Activated CD4-positive, alpha-beta T cell treated with anti-CD3 and anti-CD28 coated beads, Interleukin-2, amount 10 ng/mL, durations not matched to agents 24 days and 14 days (primary cell): ENCODE data around the gene FTO. TPM values are rescaled to one million over a fixed set of nuclear protein-coding genes. Genes with fewer than 3 reads are reported as not detected.

Experiments
- DNase-seq: peaks from one replicate; pipeline ENCODE4 v3.0.0; 2022
- H3K27ac Mint-ChIP-seq: one replicate; pipeline ENCODE4 v1.8.0; 2022; ENCODE audit warnings: mild to moderate bottlenecking, mixed read lengths
- H3K27me3 Mint-ChIP-seq: one replicate; pipeline ENCODE4 v1.8.0; 2022; ENCODE audit warnings: mixed read lengths
- H3K36me3 Mint-ChIP-seq: one replicate; pipeline ENCODE4 v1.8.0; 2022; ENCODE audit warnings: low read depth, mild to moderate bottlenecking, mixed read lengths
- H3K4me1 Mint-ChIP-seq: one replicate; pipeline ENCODE4 v1.8.0; 2021; ENCODE audit warnings: mixed read lengths
- H3K4me3 Mint-ChIP-seq: one replicate; pipeline ENCODE4 v1.8.0; 2022; ENCODE audit warnings: mild to moderate bottlenecking, moderate library complexity, mixed read lengths
- H3K9me3 Mint-ChIP-seq: one replicate; pipeline ENCODE4 v1.8.0; 2021; ENCODE audit warnings: mixed read lengths
- intact Hi-C: fragments of 100-400 bp; cut with micrococcal nuclease; formaldehyde crosslinking; loops from one replicate; pipeline ENCODE4 v1.15.1; 2023
- total RNA-seq: library from RNA; stranded (reverse); gene quantifications from 2 replicates; pipeline ENCODE4 v1.2.3, GENCODE V29; 2022

The FTO gene
- total RNA-seq, 1 donor from 2014 or later = 60.8 TPM

- no peak for DNase-seq
- Mint-ChIP-seq H3K4me1 (no peaks in the 10 kb centered on the region), H3K36me3 (no peaks in the 10 kb centered on the region), H3K27ac (no peak overlapping the region), H3K4me3 (no peak overlapping the region), H3K9me3 (no peaks in the 10 kb centered on the region), H3K27me3 (no peaks in the 10 kb centered on the region)
- intact Hi-C loops = no loop called here
These were observed 371.5 kb downstream of the FTO start for GRCh38 chr16:54075446-54075845.

- H3K4me1 Mint-ChIP-seq = no peaks in the 10 kb centered on the region
- no peaks in the 10 kb centered on the region for H3K36me3 Mint-ChIP-seq
- no peaks in the 10 kb centered on the region for H3K27me3 Mint-ChIP-seq
- intact Hi-C loops = no loop called here
- H3K4me3 Mint-ChIP-seq = no peak overlapping the region
- no peak overlapping the region for H3K27ac Mint-ChIP-seq
- no peaks in the 10 kb centered on the region for H3K9me3 Mint-ChIP-seq
- DNase-seq = no peak
These were observed 372.1 kb downstream of the FTO start for GRCh38 chr16:54076006-54076504.

GRCh38 chr16:54077050-54077821 lies 373.3 kb downstream of the FTO start:
- no peaks in the 10 kb centered on the region for H3K4me1 Mint-ChIP-seq
- no peak overlapping the region for H3K27ac Mint-ChIP-seq
- intact Hi-C loops = no loop called here
- no peaks in the 10 kb centered on the region for H3K27me3 Mint-ChIP-seq
- H3K4me3 Mint-ChIP-seq = no peak overlapping the region
- H3K9me3 Mint-ChIP-seq = no peaks in the 10 kb centered on the region
- no peaks in the 10 kb centered on the region for H3K36me3 Mint-ChIP-seq
- no peak for DNase-seq

GRCh38 chr16:54080524-54081008 lies 376.6 kb downstream of the FTO start:
- H3K4me1 Mint-ChIP-seq = no peaks in the 10 kb centered on the region
- H3K27ac Mint-ChIP-seq = no peak overlapping the region
- DNase-seq = no peak
- peaks cover 3% of the 10 kb centered on the region for H3K9me3 Mint-ChIP-seq
- intact Hi-C loops = no loop called here
- no peaks in the 10 kb centered on the region for H3K27me3 Mint-ChIP-seq
- no peak overlapping the region for H3K4me3 Mint-ChIP-seq
- no peaks in the 10 kb centered on the region for H3K36me3 Mint-ChIP-seq

GRCh38 chr16:54086791-54087190 lies 382.8 kb downstream of the FTO start:
- intact Hi-C loops = no loop called here

GRCh38 chr16:54090602-54091001 lies 386.6 kb downstream of the FTO start:
- H3K36me3 Mint-ChIP-seq = no peaks in the 10 kb centered on the region
- H3K4me3 Mint-ChIP-seq = no peak overlapping the region
- H3K9me3 Mint-ChIP-seq = no peaks in the 10 kb centered on the region
- H3K4me1 Mint-ChIP-seq = no peaks in the 10 kb centered on the region
- intact Hi-C loops = no loop called here
- no peak overlapping the region for H3K27ac Mint-ChIP-seq
- H3K27me3 Mint-ChIP-seq = no peaks in the 10 kb centered on the region
- no peak for DNase-seq

More at GRCh38 chr16:54086791-54087190, 382.8 kb downstream of the FTO start:
- no peak overlapping the region for H3K27ac Mint-ChIP-seq
- no peaks in the 10 kb centered on the region for H3K27me3 Mint-ChIP-seq
- no peaks in the 10 kb centered on the region for H3K36me3 Mint-ChIP-seq
- DNase-seq = no peak
- H3K4me1 Mint-ChIP-seq = no peaks in the 10 kb centered on the region
- peaks cover 3% of the 10 kb centered on the region for H3K9me3 Mint-ChIP-seq
- H3K4me3 Mint-ChIP-seq = no peak overlapping the region

- DNase-seq = no peak
- H3K4me1 Mint-ChIP-seq = no peaks in the 10 kb centered on the region
- H3K36me3 Mint-ChIP-seq = no peaks in the 10 kb centered on the region
- intact Hi-C loops = no loop called here
- H3K4me3 Mint-ChIP-seq = no peak overlapping the region
- no peaks in the 10 kb centered on the region for H3K9me3 Mint-ChIP-seq
- H3K27me3 Mint-ChIP-seq = no peaks in the 10 kb centered on the region
- no peak overlapping the region for H3K27ac Mint-ChIP-seq
These were observed 389.3 kb downstream of the FTO start for GRCh38 chr16:54093281-54093680.

GRCh38 chr16:54094641-54095040 lies 390.7 kb downstream of the FTO start:
- Mint-ChIP-seq H3K4me3 (no peak overlapping the region), H3K27ac (no peak overlapping the region), H3K4me1 (no peaks in the 10 kb centered on the region), H3K27me3 (no peaks in the 10 kb centered on the region), H3K9me3 (no peaks in the 10 kb centered on the region), H3K36me3 (no peaks in the 10 kb centered on the region)
- intact Hi-C loops = no loop called here
- DNase-seq = no peak

GRCh38 chr16:54096607-54097006 lies 392.7 kb downstream of the FTO start:
- Mint-ChIP-seq H3K27me3 (no peaks in the 10 kb centered on the region), H3K27ac (no peak overlapping the region), H3K4me1 (no peaks in the 10 kb centered on the region), H3K4me3 (no peak overlapping the region), H3K36me3 (no peaks in the 10 kb centered on the region), H3K9me3 (no peaks in the 10 kb centered on the region)
- intact Hi-C loops = no loop called here
- no peak for DNase-seq

- H3K36me3 Mint-ChIP-seq = no peaks in the 10 kb centered on the region
- H3K9me3 Mint-ChIP-seq = no peaks in the 10 kb centered on the region
- H3K4me3 Mint-ChIP-seq = no peak overlapping the region
- no peak for DNase-seq
- no peaks in the 10 kb centered on the region for H3K4me1 Mint-ChIP-seq
- H3K27ac Mint-ChIP-seq = no peak overlapping the region
- intact Hi-C loops = no loop called here
- H3K27me3 Mint-ChIP-seq = no peaks in the 10 kb centered on the region
These were observed 393.8 kb downstream of the FTO start for GRCh38 chr16:54097774-54098173.

GRCh38 chr16:54098247-54098646 lies 394.3 kb downstream of the FTO start:
- intact Hi-C loops = no loop called here
- no peak for DNase-seq
- no peak overlapping the region for H3K27ac Mint-ChIP-seq
- H3K4me1 Mint-ChIP-seq = no peaks in the 10 kb centered on the region
- H3K36me3 Mint-ChIP-seq = no peaks in the 10 kb centered on the region
- no peaks in the 10 kb centered on the region for H3K27me3 Mint-ChIP-seq
- no peak overlapping the region for H3K4me3 Mint-ChIP-seq
- H3K9me3 Mint-ChIP-seq = no peaks in the 10 kb centered on the region

GRCh38 chr16:54099627-54100026 lies 395.7 kb downstream of the FTO start:
- H3K27ac Mint-ChIP-seq = no peak overlapping the region
- intact Hi-C loops = no loop called here
- no peaks in the 10 kb centered on the region for H3K4me1 Mint-ChIP-seq
- H3K27me3 Mint-ChIP-seq = no peaks in the 10 kb centered on the region
- no peaks in the 10 kb centered on the region for H3K9me3 Mint-ChIP-seq
- no peak overlapping the region for H3K4me3 Mint-ChIP-seq
- no peaks in the 10 kb centered on the region for H3K36me3 Mint-ChIP-seq
- DNase-seq = no peak

- intact Hi-C loops = no loop called here
- Mint-ChIP-seq H3K4me3 (no peak overlapping the region), H3K36me3 (no peaks in the 10 kb centered on the region), H3K9me3 (no peaks in the 10 kb centered on the region), H3K4me1 (no peaks in the 10 kb centered on the region), H3K27ac (no peak overlapping the region), H3K27me3 (no peaks in the 10 kb centered on the region)
- DNase-seq = no peak
These were observed 399.2 kb downstream of the FTO start for GRCh38 chr16:54102888-54103866.

- Mint-ChIP-seq H3K27ac (no peak overlapping the region), H3K4me1 (no peaks in the 10 kb centered on the region), H3K9me3 (no peaks in the 10 kb centered on the region), H3K4me3 (no peak overlapping the region), H3K36me3 (no peaks in the 10 kb centered on the region), H3K27me3 (no peaks in the 10 kb centered on the region)
- DNase-seq = no peak
- intact Hi-C loops = no loop called here
These were observed 402.1 kb downstream of the FTO start for GRCh38 chr16:54106057-54106456.
